Trophoblast cell (in vitro differentiated cells and primary cell): ENCODE data around the gene SPNS1.
"Not testable (repeated sequence)": the region's sequence is repeated elsewhere in the genome, so short reads cannot be mapped to it uniquely, and the experiment has no call there.

Experiments used
- DNase-seq, 2 donors: peaks; one replicate each; pipeline ENCODE4 v3.0.0-alpha.2; 2016
- H2AFZ ChIP-seq: 2 replicates; pipeline ENCODE4 v1.6.1; 2013; ENCODE audit warnings: low read length, moderate library complexity, mild to moderate bottlenecking; ENCODE audit not compliant: insufficient read depth, poor library complexity
- H2AK5ac ChIP-seq: 2 replicates; pipeline ENCODE4 v1.6.1; 2013; ENCODE audit warnings: mild to moderate bottlenecking, low read length
- H2BK120ac ChIP-seq: 2 replicates; pipeline ENCODE4 v1.6.1; 2013; ENCODE audit warnings: low read length, mild to moderate bottlenecking, moderate library complexity; ENCODE audit not compliant: insufficient read depth, poor library complexity
- H2BK12ac ChIP-seq: 2 replicates; pipeline ENCODE4 v1.6.1; 2013; ENCODE audit warnings: mild to moderate bottlenecking, low read length, moderate library complexity
- H2BK5ac ChIP-seq: 2 replicates; pipeline ENCODE4 v1.6.1; 2013; ENCODE audit warnings: low read length, low read depth, moderate library complexity, mild to moderate bottlenecking; ENCODE audit not compliant: poor library complexity
- H3K14ac ChIP-seq: 2 replicates; pipeline ENCODE4 v1.6.1; 2013; ENCODE audit warnings: mild to moderate bottlenecking, low read length
- H3K18ac ChIP-seq: 2 replicates; pipeline ENCODE4 v1.6.1; 2013; ENCODE audit warnings: mild to moderate bottlenecking, low read length
- H3K23ac ChIP-seq: 2 replicates; pipeline ENCODE4 v1.6.1; 2013; ENCODE audit warnings: low read length
- H3K27ac ChIP-seq: 2 replicates; pipeline ENCODE4 v1.5.1; 2013; ENCODE audit warnings: low read depth, mild to moderate bottlenecking, inconsistent platforms, low read length, moderate library complexity
- H3K27me3 ChIP-seq: 2 replicates; pipeline ENCODE4 v1.6.1; 2013; ENCODE audit warnings: inconsistent platforms, mild to moderate bottlenecking, low read length, moderate library complexity; ENCODE audit not compliant: insufficient read depth
- H3K36me3 ChIP-seq, 2 experiments: 1 replicate in 1 of 2; 2 replicates in 1 of 2; pipeline ENCODE4 v1.6.1; 2013; ENCODE audit warnings: low read length in 2 of 2, mild to moderate bottlenecking in 2 of 2, moderate library complexity in 1 of 2; ENCODE audit not compliant: insufficient read depth in 2 of 2, control insufficient read depth in 1 of 2
- H3K4ac ChIP-seq: 2 replicates; pipeline ENCODE4 v1.6.1; 2013; ENCODE audit warnings: low read depth, mild to moderate bottlenecking, low read length, moderate library complexity
- H3K4me1 ChIP-seq, 2 experiments: 1 replicate in 1 of 2; 2 replicates in 1 of 2; pipeline ENCODE4 v1.6.1; 2013; ENCODE audit warnings: low read length in 2 of 2, mild to moderate bottlenecking in 2 of 2, moderate library complexity in 1 of 2; ENCODE audit not compliant: insufficient read depth in 2 of 2, control insufficient read depth in 1 of 2
- H3K4me2 ChIP-seq: 2 replicates; pipeline ENCODE4 v1.6.1; 2013; ENCODE audit warnings: inconsistent platforms, mild to moderate bottlenecking, low read length, moderate library complexity
- H3K4me3 ChIP-seq: 2 replicates; pipeline ENCODE4 v1.5.1; 2013; ENCODE audit warnings: mild to moderate bottlenecking, low read depth, low read length, inconsistent platforms
- H3K79me1 ChIP-seq: one replicate; pipeline ENCODE4 v1.6.1; 2013; ENCODE audit warnings: low read length
- H3K79me2 ChIP-seq: 2 replicates; pipeline ENCODE4 v1.6.1; 2013; ENCODE audit warnings: low read length, mild to moderate bottlenecking; ENCODE audit not compliant: control insufficient read depth, insufficient read depth, poor library complexity
- H3K9ac ChIP-seq: 2 replicates; pipeline ENCODE4 v1.6.1; 2013; ENCODE audit warnings: mild to moderate bottlenecking, low read length
- H3K9me3 ChIP-seq: 2 replicates; pipeline ENCODE4 v1.6.1; 2013; ENCODE audit warnings: low read depth, mild to moderate bottlenecking, control low read depth, inconsistent platforms, low read length; ENCODE audit not compliant: insufficient read depth
- H4K12ac ChIP-seq: 2 replicates; pipeline ENCODE4 v1.6.1; 2013; ENCODE audit warnings: low read depth, mild to moderate bottlenecking, low read length, moderate library complexity
- H4K8ac ChIP-seq: 2 replicates; pipeline ENCODE4 v1.6.1; 2013; ENCODE audit warnings: low read depth, mild to moderate bottlenecking, low read length, moderate library complexity
- H4K91ac ChIP-seq: one replicate; pipeline ENCODE4 v1.6.1; 2013; ENCODE audit warnings: low read depth, mild to moderate bottlenecking, low read length, moderate library complexity
- WGBS: extraction: QIAGEN DNeasy Blood & Tissue Kit; methylation state at CpG from one replicate; pipeline ENCODE4 v1.1.7; 2013; ENCODE audit warnings: missing lambda C conversion rate; ENCODE audit not compliant: insufficient read length, insufficient coverage; ENCODE audit errors: extremely low coverage; 5-methylcytosine and 5-hydroxymethylcytosine counted together

Gene SPNS1

GRCh38 chr16:28980330-28980729 lies 5.8 kb downstream of the SPNS1 start:
- H4K8ac ChIP-seq, H3K9ac ChIP-seq, H3K4me1 ChIP-seq, H3K4me2 ChIP-seq, H3K4ac ChIP-seq, H4K91ac ChIP-seq, H3K79me2 ChIP-seq, H2AK5ac ChIP-seq, H4K12ac ChIP-seq, H3K4me3 ChIP-seq, H3K9me3 ChIP-seq, H2AFZ ChIP-seq, H2BK12ac ChIP-seq, H3K18ac ChIP-seq, H3K23ac ChIP-seq, H3K79me1 ChIP-seq, H3K14ac ChIP-seq, H3K27me3 ChIP-seq, H3K27ac ChIP-seq, H2BK5ac ChIP-seq, H2BK120ac ChIP-seq: not testable (repeated sequence)
- no CpG with 5 or more reads among the region's 7 CpGs for WGBS
- peaks cover 46 to 58% of the 10 kb centered on the region in 2 experiments for H3K36me3 ChIP-seq
- DNase-seq, result peak in 1 of 2 donors; percentile 13

- Histone ChIP-seq H2AFZ (no peak overlapping the region), H3K36me3 (peaks cover 52 to 63% of the 10 kb centered on the region in 2 experiments), H3K27ac (no peak overlapping the region), H3K23ac (no peak overlapping the region), H2AK5ac (no peak overlapping the region), H3K4me1 (no peaks in the 10 kb centered on the region), H2BK120ac (no peak overlapping the region), H4K91ac (no peak overlapping the region), H3K79me2 (no peaks in the 10 kb centered on the region), H3K14ac (no peak overlapping the region), H3K4me3 (no peak overlapping the region), H2BK5ac (no peak overlapping the region), H3K4me2 (no peak overlapping the region), H4K8ac (no peak overlapping the region), H3K9ac (no peak overlapping the region), H2BK12ac (no peak overlapping the region), H3K9me3 (no peaks in the 10 kb centered on the region), H3K4ac (no peak overlapping the region), H3K79me1 (no peaks in the 10 kb centered on the region), H3K18ac (no peak overlapping the region), H4K12ac (no peak overlapping the region), H3K27me3 (no peaks in the 10 kb centered on the region)
- no CpG with 5 or more reads among the region's 7 CpGs for WGBS
- no peak for DNase-seq
Observed at GRCh38 chr16:28980929-28981328, 6.4 kb downstream of the SPNS1 start.

- Histone ChIP-seq H2AFZ (no peak overlapping the region), H3K4me3 (no peak overlapping the region), H3K23ac (no peak overlapping the region), H3K4me1 (no peaks in the 10 kb centered on the region), H3K36me3 (peaks cover 55 to 68% of the 10 kb centered on the region in 2 experiments), H3K79me1 (no peaks in the 10 kb centered on the region), H3K14ac (no peak overlapping the region), H3K79me2 (no peaks in the 10 kb centered on the region), H2BK5ac (no peak overlapping the region), H4K91ac (no peak overlapping the region), H2BK120ac (no peak overlapping the region), H3K18ac (no peak overlapping the region), H3K9ac (no peak overlapping the region), H2BK12ac (no peak overlapping the region), H3K9me3 (peaks cover 2% of the 10 kb centered on the region), H4K12ac (no peak overlapping the region), H4K8ac (no peak overlapping the region), H3K27me3 (no peaks in the 10 kb centered on the region), H2AK5ac (no peak overlapping the region), H3K27ac (no peak overlapping the region), H3K4me2 (no peak overlapping the region), H3K4ac (no peak overlapping the region)
- WGBS, result no CpG with 5 or more reads among the region's 12 CpGs
- DNase-seq, result peak in 1 of 2 donors; percentile 16
Observed at GRCh38 chr16:28981517-28981916, 6.9 kb downstream of the SPNS1 start.

GRCh38 chr16:28982418-28982817 lies 7.8 kb downstream of the SPNS1 start:
- no peak overlapping the region for H3K14ac ChIP-seq
- H3K27me3 ChIP-seq, result no peaks in the 10 kb centered on the region
- H3K9me3 ChIP-seq, result peaks cover 4% of the 10 kb centered on the region
- no CpG with 5 or more reads among the region's 10 CpGs for WGBS
- no peaks in the 10 kb centered on the region for H3K79me2 ChIP-seq
- H3K18ac ChIP-seq, result no peak overlapping the region
- no peak overlapping the region for H2BK5ac ChIP-seq
- no peak overlapping the region for H2BK12ac ChIP-seq
- no peak overlapping the region for H4K91ac ChIP-seq
- H2AFZ ChIP-seq, result no peak overlapping the region
- H3K4ac ChIP-seq, result no peak overlapping the region
- H4K8ac ChIP-seq, result no peak overlapping the region
- no peak overlapping the region for H3K4me2 ChIP-seq
- H3K4me1 ChIP-seq, result no peaks in the 10 kb centered on the region
- H3K27ac ChIP-seq, result no peak overlapping the region
- H2AK5ac ChIP-seq, result no peak overlapping the region
- H2BK120ac ChIP-seq, result no peak overlapping the region
- no peak for DNase-seq
- H3K23ac ChIP-seq, result no peak overlapping the region
- H4K12ac ChIP-seq, result no peak overlapping the region
- H3K36me3 ChIP-seq, result peaks cover 57 to 67% of the 10 kb centered on the region in 2 experiments
- no peak overlapping the region for H3K9ac ChIP-seq
- H3K79me1 ChIP-seq, result no peaks in the 10 kb centered on the region
- no peak overlapping the region for H3K4me3 ChIP-seq
